Left lung (tissue), 10 donors: ENCODE measurements around the gene C16orf86. TPM values are rescaled to one million over a fixed set of nuclear protein-coding genes. Genes with fewer than 3 reads are reported as not detected.

Experiments
- ATAC-seq: fragments of 200-7000 bp; cut with Tn5 transposase; one replicate; pipeline ENCODE4 v1.9.1; 2020; ENCODE audit warnings: moderate library complexity
- DNase-seq, 4 donors: peaks; one replicate each; pipeline ENCODE4 v3.0.0-alpha.2; 2013 to 2020
- H3K27ac ChIP-seq, 2 donors: fragments of 200-600 bp; sonication (generic) in 1 of 2; one replicate each; pipeline versions ENCODE4 v1.5.0 to v1.8.0; 2020 to 2021
- H3K27me3 ChIP-seq, 2 donors: fragments of 200-600 bp; sonication (generic) in 1 of 2; one replicate each; pipeline versions ENCODE4 v1.5.0 to v1.8.0; 2020 to 2021
- H3K36me3 ChIP-seq, 2 donors: fragments of 200-600 bp; sonication (generic) in 1 of 2; one replicate each; pipeline versions ENCODE4 v1.5.0 to v1.8.0; 2020 to 2021
- H3K4me1 ChIP-seq, 2 donors: fragments of 200-600 bp; one replicate each; pipeline ENCODE4 v1.8.0; 2021
- H3K4me3 ChIP-seq, 2 donors: fragments of 200-600 bp; sonication (generic) in 1 of 2; one replicate each; pipeline versions ENCODE4 v1.5.0 to v1.8.0; 2020 to 2021; ENCODE audit warnings: mild to moderate bottlenecking in 1 of 2
- H3K9me3 ChIP-seq, 2 donors: fragments of 200-600 bp; sonication (generic) in 1 of 2; one replicate each; pipeline versions ENCODE4 v1.5.0 to v1.8.0; 2020 to 2021
- intact Hi-C, 2 donors: fragments of 100-400 bp; cut with DNase I; formaldehyde crosslinking; loops; one replicate each; pipeline versions ENCODE4 v1.11.2 to v1.14.2; 2022
- polyA plus RNA-seq, 6 donors: library from polyadenylated mRNA; unstranded; fragments of 120-200 nt; gene quantifications; one replicate each; pipeline ENCODE4 v1.2.1, GENCODE V29; 2013; ENCODE audit not compliant: insufficient read length in 6 of 6
- total RNA-seq, 2 donors: library from RNA; stranded (reverse); fragmentation: NEBNext Ultra II Directional; extraction: Animal tissue kit (Norgen Biotek cat#: 25700); gene quantifications; one replicate each; pipeline ENCODE4 v1.2.1, GENCODE V29; 2021
- TF ChIP-seq, protein P1 (sequence below), 2 donors: fragments of 200-600 bp; sonication (generic) in 1 of 2; IDR thresholded peaks; one replicate each; pipeline versions ENCODE4 v1.5.0 to v1.8.0; 2021; ENCODE audit warnings: antibody characterized with exemption in 2 of 2
- donor health status: DM: no; HTN: yes; CAD: no.
- donor health status: DM: no; HTN: no; CAD: no.

C16orf86 gene
- total and polyA plus RNA-seq, 8 donors, result 2.3 to 3.6 (median 2.7) TPM

- H3K4me1 ChIP-seq, result peaks cover 5 to 9% of the 10 kb centered on the region in 2 donors
- H3K27ac ChIP-seq, result no peak overlapping the region
- ATAC-seq, result no peak
- DNase-seq, result peak in 1 of 4 donors; percentile 80
- TF ChIP-seq, protein P1, sequence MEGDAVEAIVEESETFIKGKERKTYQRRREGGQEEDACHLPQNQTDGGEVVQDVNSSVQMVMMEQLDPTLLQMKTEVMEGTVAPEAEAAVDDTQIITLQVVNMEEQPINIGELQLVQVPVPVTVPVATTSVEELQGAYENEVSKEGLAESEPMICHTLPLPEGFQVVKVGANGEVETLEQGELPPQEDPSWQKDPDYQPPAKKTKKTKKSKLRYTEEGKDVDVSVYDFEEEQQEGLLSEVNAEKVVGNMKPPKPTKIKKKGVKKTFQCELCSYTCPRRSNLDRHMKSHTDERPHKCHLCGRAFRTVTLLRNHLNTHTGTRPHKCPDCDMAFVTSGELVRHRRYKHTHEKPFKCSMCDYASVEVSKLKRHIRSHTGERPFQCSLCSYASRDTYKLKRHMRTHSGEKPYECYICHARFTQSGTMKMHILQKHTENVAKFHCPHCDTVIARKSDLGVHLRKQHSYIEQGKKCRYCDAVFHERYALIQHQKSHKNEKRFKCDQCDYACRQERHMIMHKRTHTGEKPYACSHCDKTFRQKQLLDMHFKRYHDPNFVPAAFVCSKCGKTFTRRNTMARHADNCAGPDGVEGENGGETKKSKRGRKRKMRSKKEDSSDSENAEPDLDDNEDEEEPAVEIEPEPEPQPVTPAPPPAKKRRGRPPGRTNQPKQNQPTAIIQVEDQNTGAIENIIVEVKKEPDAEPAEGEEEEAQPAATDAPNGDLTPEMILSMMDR (IDR thresholded peaks at IDR 0.05), result no peak
- H3K36me3 ChIP-seq, result peaks cover 0 to 23% of the 10 kb centered on the region in 2 donors
- peak overlapping the region in 1 of 2 donors; percentile 18 for H3K4me3 ChIP-seq
- no peaks in the 10 kb centered on the region for H3K9me3 ChIP-seq
- peaks cover 32 to 72% of the 10 kb centered on the region in 2 donors for H3K27me3 ChIP-seq
- intact Hi-C loops, result loop anchor here in 1 of 2 donors (10.0 kb wide), 1 partner anchor 108 kb away; no protein-coding TSS in a partner anchor
Measured at GRCh38 chr16:67653128-67653788, 13.4 kb upstream of the C16orf86 start.

GRCh38 chr16:67653789-67654402 lies 12.7 kb upstream of the C16orf86 start:
- H3K27me3 ChIP-seq, result peaks cover 26 to 65% of the 10 kb centered on the region in 2 donors
- no peak for DNase-seq
- TF ChIP-seq, protein P1 (IDR thresholded peaks at IDR 0.05), result no peak
- no peak overlapping the region for H3K4me3 ChIP-seq
- no peak for ATAC-seq
- intact Hi-C loops, result loop anchor here in 1 of 2 donors (10.0 kb wide), 1 partner anchor 109 kb away; no protein-coding TSS in a partner anchor
- peaks cover 5 to 14% of the 10 kb centered on the region in 2 donors for H3K4me1 ChIP-seq
- H3K27ac ChIP-seq, result no peak overlapping the region
- peaks cover 0 to 23% of the 10 kb centered on the region in 2 donors for H3K36me3 ChIP-seq
- no peaks in the 10 kb centered on the region for H3K9me3 ChIP-seq

DNA sequence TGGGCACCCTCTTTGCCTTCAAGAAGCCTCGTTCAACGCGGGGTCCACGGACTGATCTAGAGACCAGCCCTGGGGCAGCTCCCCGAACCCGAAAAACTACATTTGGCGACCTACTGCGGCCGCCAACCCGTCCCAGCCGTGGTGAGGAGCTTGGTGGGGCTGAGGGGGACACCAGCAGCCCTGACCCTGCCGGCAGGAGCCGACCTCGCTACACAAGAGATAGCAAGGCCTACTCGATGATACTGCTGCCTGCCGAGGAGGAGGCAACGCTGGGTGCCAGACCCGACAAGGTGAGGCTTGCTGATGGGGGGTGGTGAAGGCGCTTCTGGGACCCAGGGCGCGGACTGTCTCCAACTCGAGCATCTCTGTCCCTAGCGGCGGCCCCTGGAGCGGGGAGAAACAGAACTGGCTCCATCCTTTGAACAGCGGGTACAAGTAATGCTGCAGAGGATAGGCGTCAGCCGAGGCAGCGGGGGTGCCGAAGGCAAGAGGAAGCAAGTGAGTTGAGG lies 12.2 kb upstream of the C16orf86 start:
- H3K27me3 ChIP-seq, result peaks cover 23 to 60% of the 10 kb centered on the region in 2 donors
- no peaks in the 10 kb centered on the region for H3K9me3 ChIP-seq
- ATAC-seq (no peak), DNase-seq (peak in 1 of 4 donors; percentile 71)
- TF ChIP-seq, protein P1 (IDR thresholded peaks at IDR 0.05), result no peak
- intact Hi-C loops, result loop anchor here in 1 of 2 donors (10.0 kb wide), 1 partner anchor 110 kb away; no protein-coding TSS in a partner anchor
- H3K4me3 ChIP-seq, result no peak overlapping the region
- peaks cover 11 to 19% of the 10 kb centered on the region in 2 donors for H3K4me1 ChIP-seq
- peaks cover 0 to 23% of the 10 kb centered on the region in 2 donors for H3K36me3 ChIP-seq
- H3K27ac ChIP-seq, result no peak overlapping the region

DNA sequence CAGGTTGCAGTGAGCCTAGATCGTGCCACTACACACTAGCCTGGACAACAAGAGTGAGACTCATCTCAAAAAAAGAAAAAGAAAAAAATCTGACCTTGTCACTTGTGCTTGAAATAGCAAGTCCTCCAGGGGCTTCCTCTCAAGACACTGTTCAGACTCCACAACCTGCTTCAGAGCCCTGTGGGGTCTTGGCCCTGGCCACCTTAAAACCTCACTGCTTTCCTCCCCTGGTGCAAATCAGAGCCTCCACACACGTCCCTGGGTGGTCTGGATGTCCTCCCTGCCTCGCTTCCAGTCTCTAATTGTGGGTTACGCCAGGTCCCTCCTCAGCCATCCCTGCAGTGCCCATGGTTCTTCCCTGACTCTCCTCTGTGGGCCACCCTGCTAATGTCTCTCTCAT lies 11.3 kb upstream of the C16orf86 start:
- intact Hi-C loops, result loop anchor here in 1 of 2 donors (10.0 kb wide), 1 partner anchor 111 kb away; no protein-coding TSS in a partner anchor
- TF ChIP-seq, protein P1 (IDR thresholded peaks at IDR 0.05), result no peak
- ATAC-seq (no peak), DNase-seq (peak in 1 of 4 donors; percentile 16)
- H3K27ac ChIP-seq, result no peak overlapping the region
- H3K9me3 ChIP-seq, result no peaks in the 10 kb centered on the region
- peaks cover 23 to 51% of the 10 kb centered on the region in 2 donors for H3K27me3 ChIP-seq
- no peak overlapping the region for H3K4me3 ChIP-seq
- peaks cover 0 to 23% of the 10 kb centered on the region in 2 donors for H3K36me3 ChIP-seq
- peaks cover 13 to 23% of the 10 kb centered on the region in 2 donors for H3K4me1 ChIP-seq
